Caco-2 (cell line): ENCODE results near the gene AGAP1. TPM values are rescaled to one million over a fixed set of nuclear protein-coding genes. Genes with fewer than 3 reads are reported as not detected.

ENCODE experiments used
- BruUV-seq: library from RNA; stranded (reverse); fragments of 400-500 nt; replicated peaks from 2 replicates; lab custom pipeline; 2021; lab: Mats Ljungman, UMichigan
- CTCF ChIA-PET: fragments of 300-600 bp; sonication (Branson Sonifier 250); formaldehyde crosslinking; loops from one replicate; lab custom pipeline; 2022; ENCODE audit warnings: antibody characterized with exemption; lab: Charles Lee
- POLR2A ChIA-PET: fragments of 300-600 bp; sonication (Branson Sonifier 250); formaldehyde crosslinking; loops from one replicate; lab custom pipeline; 2022; ENCODE audit warnings: antibody characterized with exemption; lab: Charles Lee
- DNase-seq, 2 experiments: peaks; one replicate each; pipeline versions ENCODE4 v3.0.0 to v3.0.0-alpha.2; 2020 to 2022
- H3K27me3 ChIP-seq: replicated peaks from 2 replicates; pipeline ENCODE4 v1.6.0; 2011; ENCODE audit warnings: low read length; ENCODE audit not compliant: control insufficient read depth, insufficient read depth
- H3K36me3 ChIP-seq: 2 replicates; pipeline ENCODE4 v1.5.1; 2011; ENCODE audit warnings: low read length; ENCODE audit not compliant: control insufficient read depth, insufficient read depth
- H3K4me1 ChIP-seq: fragments of 250-450 bp; sonication (Bioruptor Pico); 2 replicates; pipeline ENCODE4 v1.5.1; 2020; ENCODE audit warnings: mild to moderate bottlenecking
- H3K4me3 ChIP-seq: 2 replicates; pipeline ENCODE4 v1.5.1; 2011; ENCODE audit warnings: low read depth, mild to moderate bottlenecking, control low read depth, low read length
- H3K9me3 ChIP-seq: fragments of 250-450 bp; sonication (Bioruptor Pico); 2 replicates; pipeline ENCODE4 v1.5.1; 2020; ENCODE audit warnings: mild to moderate bottlenecking, moderate library complexity
- H3K27ac Mint-ChIP-seq: one replicate; pipeline ENCODE4 v1.8.0; 2022; ENCODE audit warnings: mixed read lengths; ENCODE audit not compliant: unreplicated experiment
- H3K27me3 Mint-ChIP-seq: one replicate; pipeline ENCODE4 v1.8.0; 2022; ENCODE audit warnings: mixed read lengths; ENCODE audit not compliant: insufficient read depth, unreplicated experiment
- H3K36me3 Mint-ChIP-seq: one replicate; pipeline ENCODE4 v1.8.0; 2022; ENCODE audit warnings: mild to moderate bottlenecking, mixed read lengths; ENCODE audit not compliant: insufficient read depth, unreplicated experiment
- H3K4me1 Mint-ChIP-seq: one replicate; pipeline ENCODE4 v1.8.0; 2022; ENCODE audit warnings: low read depth, mixed read lengths; ENCODE audit not compliant: unreplicated experiment
- H3K4me3 Mint-ChIP-seq: one replicate; pipeline ENCODE4 v1.8.0; 2022; ENCODE audit warnings: mild to moderate bottlenecking, moderate library complexity, mixed read lengths; ENCODE audit not compliant: unreplicated experiment
- H3K9me3 Mint-ChIP-seq: one replicate; pipeline ENCODE4 v1.8.0; 2022; ENCODE audit warnings: mixed read lengths; ENCODE audit not compliant: unreplicated experiment
- intact Hi-C: fragments of 100-400 bp; cut with micrococcal nuclease; formaldehyde crosslinking; loops from one replicate; pipeline ENCODE4 v1.10.0; 2022; ENCODE audit not compliant: unreplicated experiment
- total RNA-seq: library from RNA; stranded (reverse); gene quantifications from 2 replicates; pipeline ENCODE4 v1.2.3, GENCODE V29; 2022
- TF ChIP-seq, protein P1 (sequence below), 2 experiments: fragments of 200-600 bp in 1 of 2; IDR thresholded peaks; 1 replicate in 1 of 2; 2 replicates in 1 of 2; pipeline versions ENCODE4 v1.5.1 to v1.8.0; 2011 to 2022; ENCODE audit warnings: antibody characterized with exemption in 1 of 2, control low read depth in 1 of 2, inconsistent platforms in 1 of 2, low read depth in 1 of 2, low read length in 1 of 2, mild to moderate bottlenecking in 1 of 2, moderate library complexity in 1 of 2; ENCODE audit not compliant: insufficient read depth in 1 of 2, severe bottlenecking in 1 of 2, unreplicated experiment in 1 of 2

The AGAP1 gene
- total RNA-seq, 1 experiment from 2014 or later, result 41.7 TPM

DNA sequence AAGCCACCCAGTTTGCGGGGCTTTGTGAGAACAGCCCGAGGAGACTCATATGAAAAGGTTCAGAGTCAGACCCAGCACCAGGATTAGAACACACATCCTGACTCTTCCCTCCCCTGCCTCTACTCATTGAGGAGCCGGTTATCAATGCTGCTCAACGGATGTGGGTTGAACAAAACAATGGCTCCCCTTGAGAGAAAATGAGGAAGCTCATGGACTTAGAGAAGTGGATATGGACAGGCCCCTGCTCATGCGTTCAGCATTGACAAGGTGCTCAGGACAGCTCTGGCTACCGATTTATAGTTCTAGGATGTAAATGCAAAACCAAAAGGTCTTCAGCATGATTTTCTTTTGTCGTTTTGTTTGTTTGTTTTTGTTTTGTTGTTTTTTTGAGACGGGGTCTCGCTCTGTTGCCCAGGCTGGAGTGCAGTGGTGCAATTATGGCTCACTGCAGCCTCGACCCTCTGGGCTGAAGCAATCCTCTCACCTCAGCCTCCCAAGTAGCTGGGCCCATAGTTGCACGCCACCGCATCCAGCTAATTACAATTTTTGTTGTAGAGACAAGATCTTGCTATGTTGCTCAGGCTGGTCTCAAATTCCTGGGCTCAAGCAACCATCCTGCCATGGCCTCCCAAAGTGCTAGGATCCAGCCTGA, 32.0 kb upstream of the AGAP1 start:
- intact Hi-C loops, result no loop called here
- no peak for DNase-seq
- Mint-ChIP-seq H3K4me3 (no peak overlapping the region), H3K4me1 (peaks cover 13% of the 10 kb centered on the region), H3K27ac (no peak overlapping the region), H3K27me3 (no peaks in the 10 kb centered on the region), H3K36me3 (no peaks in the 10 kb centered on the region), H3K9me3 (no peaks in the 10 kb centered on the region)
- H3K4me3 ChIP-seq, result no peak overlapping the region
- POLR2A ChIA-PET, result no interaction called here
- CTCF ChIA-PET, result no interaction called here
- peaks cover 6% of the 10 kb centered on the region; the same call in 1 of the 2 replicates for H3K4me1 ChIP-seq
- no TSS peak for BruUV-seq
- H3K9me3 ChIP-seq, result no peaks in the 10 kb centered on the region
- TF ChIP-seq, protein P1, sequence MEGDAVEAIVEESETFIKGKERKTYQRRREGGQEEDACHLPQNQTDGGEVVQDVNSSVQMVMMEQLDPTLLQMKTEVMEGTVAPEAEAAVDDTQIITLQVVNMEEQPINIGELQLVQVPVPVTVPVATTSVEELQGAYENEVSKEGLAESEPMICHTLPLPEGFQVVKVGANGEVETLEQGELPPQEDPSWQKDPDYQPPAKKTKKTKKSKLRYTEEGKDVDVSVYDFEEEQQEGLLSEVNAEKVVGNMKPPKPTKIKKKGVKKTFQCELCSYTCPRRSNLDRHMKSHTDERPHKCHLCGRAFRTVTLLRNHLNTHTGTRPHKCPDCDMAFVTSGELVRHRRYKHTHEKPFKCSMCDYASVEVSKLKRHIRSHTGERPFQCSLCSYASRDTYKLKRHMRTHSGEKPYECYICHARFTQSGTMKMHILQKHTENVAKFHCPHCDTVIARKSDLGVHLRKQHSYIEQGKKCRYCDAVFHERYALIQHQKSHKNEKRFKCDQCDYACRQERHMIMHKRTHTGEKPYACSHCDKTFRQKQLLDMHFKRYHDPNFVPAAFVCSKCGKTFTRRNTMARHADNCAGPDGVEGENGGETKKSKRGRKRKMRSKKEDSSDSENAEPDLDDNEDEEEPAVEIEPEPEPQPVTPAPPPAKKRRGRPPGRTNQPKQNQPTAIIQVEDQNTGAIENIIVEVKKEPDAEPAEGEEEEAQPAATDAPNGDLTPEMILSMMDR (IDR thresholded peaks at IDR 0.05; ENCODE audit: insufficient read depth in 1 of 2, low read depth in 1 of 2, low read length in 1 of 2, severe bottlenecking in 1 of 2, unreplicated experiment in 1 of 2), result no peak
- H3K27me3 ChIP-seq, result no peaks in the 10 kb centered on the region
- H3K36me3 ChIP-seq, result no peaks in the 10 kb centered on the region

DNA sequence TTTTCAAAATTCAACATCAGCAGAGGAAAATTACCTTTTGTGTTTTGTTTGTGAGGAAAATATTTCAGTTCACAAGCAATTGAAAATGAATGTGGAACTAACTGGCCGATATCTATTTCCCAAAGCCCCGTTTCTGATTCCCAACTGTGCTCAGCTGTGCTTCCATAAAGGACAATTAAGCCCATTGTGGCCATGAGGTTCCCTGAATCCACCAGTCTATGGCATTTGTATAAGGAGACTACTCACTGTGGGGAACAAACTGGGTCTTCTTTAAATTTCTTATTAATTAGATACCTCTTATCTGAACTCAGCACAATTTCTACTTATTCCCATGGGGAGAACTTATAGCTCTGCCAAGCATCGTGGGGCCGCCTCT, 31.4 kb upstream of the AGAP1 start:
- H3K36me3 ChIP-seq, result no peaks in the 10 kb centered on the region
- no peaks in the 10 kb centered on the region for H3K9me3 Mint-ChIP-seq
- no peak overlapping the region for H3K4me3 ChIP-seq
- H3K4me1 Mint-ChIP-seq, result peaks cover 13% of the 10 kb centered on the region
- no peaks in the 10 kb centered on the region for H3K27me3 Mint-ChIP-seq
- CTCF ChIA-PET, result no interaction called here
- no peak overlapping the region for H3K27ac Mint-ChIP-seq
- POLR2A ChIA-PET, result no interaction called here
- H3K27me3 ChIP-seq, result no peaks in the 10 kb centered on the region
- peaks cover 6% of the 10 kb centered on the region; the same call in 1 of the 2 replicates for H3K4me1 ChIP-seq
- TF ChIP-seq, protein P1 (IDR thresholded peaks at IDR 0.05; ENCODE audit: insufficient read depth in 1 of 2, low read depth in 1 of 2, low read length in 1 of 2, severe bottlenecking in 1 of 2, unreplicated experiment in 1 of 2), result no peak
- DNase-seq, result no peak
- H3K9me3 ChIP-seq, result no peaks in the 10 kb centered on the region
- H3K4me3 Mint-ChIP-seq, result no peak overlapping the region
- H3K36me3 Mint-ChIP-seq, result no peaks in the 10 kb centered on the region
- intact Hi-C loops, result no loop called here
- BruUV-seq, result no TSS peak

- Histone ChIP-seq H3K27me3 (no peaks in the 10 kb centered on the region), H3K9me3 (no peaks in the 10 kb centered on the region), H3K4me3 (no peak overlapping the region), H3K4me1 (no peaks in the 10 kb centered on the region), H3K36me3 (no peaks in the 10 kb centered on the region)
- intact Hi-C loops, result no loop called here
- no peak for DNase-seq
- H3K27me3 Mint-ChIP-seq, result no peaks in the 10 kb centered on the region
- H3K36me3 Mint-ChIP-seq, result no peaks in the 10 kb centered on the region
- H3K4me1 Mint-ChIP-seq, result peaks cover 9% of the 10 kb centered on the region
- POLR2A ChIA-PET, result no interaction called here
- no peak overlapping the region for H3K27ac Mint-ChIP-seq
- H3K4me3 Mint-ChIP-seq, result no peak overlapping the region
- TF ChIP-seq, protein P1 (IDR thresholded peaks at IDR 0.05; ENCODE audit: insufficient read depth in 1 of 2, low read depth in 1 of 2, low read length in 1 of 2, severe bottlenecking in 1 of 2, unreplicated experiment in 1 of 2), result no peak
- no peaks in the 10 kb centered on the region for H3K9me3 Mint-ChIP-seq
- no TSS peak for BruUV-seq
- CTCF ChIA-PET, result no interaction called here
Measured at GRCh38 chr2:235463893-235464292, 29.9 kb upstream of the AGAP1 start.
